Measurements from ENCODE around the gene CERK. TPM values are rescaled to one million over a fixed set of nuclear protein-coding genes. Genes with fewer than 3 reads are reported as not detected.
"Not testable (repeated sequence)": the region's sequence is repeated elsewhere in the genome, so short reads cannot be mapped to it uniquely, and the experiment has no call there.

Gene CERK
- 10 to 100 TPM; 37.4 to 59.9 (median 57.3) TPM for total RNA-seq

GRCh38 chr22:46737976-46738646 lies at the start of gene CERK:
Gene CERK, minus strand, starts transcription at chr22:46738252. Its CDS starts 104 bp downstream, at chr22:46738148.
- H3K4me3 ChIP-seq: peak within 1 kb of the TSS; percentile 66 to 78
- peak; percentile 80 to 85 for DNase-seq
- peaks cover 0 to 17% of the 10 kb centered on the region in 2 donors for H3K4me1 ChIP-seq
- intact Hi-C loops (cut with DNase I; ENCODE audit: low total_unique reads): no loop called here
- H3K36me3 ChIP-seq: no peaks in the 10 kb centered on the region
- H3K27me3 ChIP-seq: no peaks in the 10 kb centered on the region
- peak within 1 kb of the TSS; percentile 92 to 96 for H3K27ac ChIP-seq
- TF ChIP-seq CTCF (IDR thresholded peaks at IDR 0.05) (no peak), POLR2A (IDR thresholded peaks at IDR 0.05) (peak; percentile 26 to 77)
- H3K9me3 ChIP-seq: no peaks in the 10 kb centered on the region

DNA sequence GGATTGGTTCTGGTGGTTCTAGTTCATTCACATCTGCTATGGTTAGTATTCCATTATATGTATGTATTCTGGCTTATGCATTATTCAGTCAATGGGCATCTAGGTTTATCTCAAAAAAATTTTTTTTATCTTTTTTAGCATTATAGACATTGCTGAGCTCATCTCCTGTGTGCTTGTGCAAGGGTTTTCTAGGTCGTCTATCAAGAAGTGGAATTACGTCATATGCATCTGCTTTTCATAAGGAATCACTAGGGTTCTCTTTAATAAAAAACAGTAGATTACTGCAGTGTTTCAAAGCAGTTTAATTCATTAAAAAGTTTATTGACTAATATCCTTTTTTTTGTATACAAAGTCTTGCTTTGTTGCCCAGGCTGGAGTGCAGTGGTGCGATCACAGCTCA lies 45.7 kb upstream of the CERK start:
- intact Hi-C loops (cut with DNase I; ENCODE audit: low total_unique reads): no loop called here
- Histone ChIP-seq H3K36me3 (no peaks in the 10 kb centered on the region), H3K4me1 (no peaks in the 10 kb centered on the region), H3K4me3 (no peak overlapping the region), H3K9me3 (no peaks in the 10 kb centered on the region), H3K27ac (no peak overlapping the region), H3K27me3 (no peaks in the 10 kb centered on the region)
- TF ChIP-seq CTCF (IDR thresholded peaks at IDR 0.05): no peak
- no peak for TF ChIP-seq POLR2A (IDR thresholded peaks at IDR 0.05)
- DNase-seq: no peak

DNA sequence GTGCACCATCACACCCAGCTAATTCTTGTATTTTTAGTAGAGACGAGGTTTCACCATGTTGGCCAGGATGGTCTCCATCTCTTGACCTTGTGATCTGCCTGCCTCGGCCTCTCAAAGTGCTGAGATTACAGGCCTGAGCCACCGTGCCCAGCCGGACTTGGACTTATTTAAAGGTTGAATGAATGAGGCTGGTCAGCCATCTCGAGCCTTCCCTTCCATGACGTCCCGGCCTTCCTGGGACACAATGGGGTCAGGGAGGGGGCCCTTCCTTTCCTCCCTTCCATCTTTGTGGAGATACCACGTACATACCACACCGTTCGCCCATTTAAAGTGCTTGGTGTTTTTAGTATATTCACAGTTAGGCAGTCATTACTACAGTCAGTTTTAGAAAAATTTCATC lies 44.1 kb upstream of the CERK start:
- H3K9me3 ChIP-seq; H3K27me3 ChIP-seq; H3K36me3 ChIP-seq; H3K27ac ChIP-seq; intact Hi-C loops (cut with DNase I; ENCODE audit: low total_unique reads); H3K4me3 ChIP-seq; H3K4me1 ChIP-seq; DNase-seq: not testable (repeated sequence)

DNA sequence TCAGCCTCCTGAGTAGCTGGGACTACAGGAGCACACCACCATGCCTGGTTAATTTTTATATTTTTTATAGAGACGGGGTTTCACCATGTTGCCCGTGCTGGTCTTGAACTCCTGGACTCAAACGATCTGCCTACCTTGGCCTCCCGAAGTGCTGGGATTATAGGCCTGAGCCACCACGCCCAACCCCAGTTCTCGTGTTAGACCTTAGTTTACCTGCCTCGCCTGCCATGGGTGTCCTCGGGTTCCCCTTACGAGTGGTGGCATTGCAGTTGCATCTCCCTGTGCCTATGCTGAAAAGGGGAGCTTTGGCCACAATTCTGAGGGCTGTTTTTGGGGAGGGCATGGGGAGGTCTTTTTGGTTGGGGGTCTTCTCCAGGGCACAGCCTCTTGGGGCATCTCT lies 43.2 kb upstream of the CERK start:
- TF ChIP-seq POLR2A (IDR thresholded peaks at IDR 0.05): no peak
- TF ChIP-seq CTCF (IDR thresholded peaks at IDR 0.05): no peak
- no peak for DNase-seq

DNA sequence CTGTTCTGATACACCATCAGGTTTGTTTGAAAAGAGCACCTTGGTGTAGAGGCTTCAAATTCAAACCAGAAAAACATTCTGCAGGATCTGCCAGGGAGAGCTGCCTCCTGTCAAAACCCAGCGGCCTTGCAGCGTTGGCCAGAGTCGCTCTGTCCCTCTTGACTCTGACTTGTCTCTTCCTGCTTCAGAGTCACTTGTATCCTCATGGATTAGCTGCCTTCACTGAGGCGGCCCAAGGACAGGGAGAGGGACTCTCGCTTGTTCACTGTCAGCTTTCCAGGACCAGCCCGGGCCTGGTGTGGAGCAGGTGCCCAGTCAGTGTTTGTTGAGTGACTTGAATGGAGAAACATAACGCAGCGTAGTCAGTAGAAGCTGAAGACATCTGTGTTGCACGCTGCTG lies 42.4 kb upstream of the CERK start:
- Histone ChIP-seq H3K4me1 (no peaks in the 10 kb centered on the region), H3K27ac (no peak overlapping the region), H3K27me3 (no peaks in the 10 kb centered on the region), H3K36me3 (no peaks in the 10 kb centered on the region), H3K9me3 (no peaks in the 10 kb centered on the region), H3K4me3 (no peak overlapping the region)
- no peak for DNase-seq
- intact Hi-C loops (cut with DNase I; ENCODE audit: low total_unique reads): no loop called here
- TF ChIP-seq CTCF (IDR thresholded peaks at IDR 0.05) (no peak), POLR2A (IDR thresholded peaks at IDR 0.05) (no peak)

More for the DNA sequence above, 43.2 kb upstream of the CERK start:
- H3K4me3 ChIP-seq: no peak overlapping the region
- no peaks in the 10 kb centered on the region for H3K9me3 ChIP-seq
- H3K4me1 ChIP-seq: no peaks in the 10 kb centered on the region
- no peak overlapping the region for H3K27ac ChIP-seq
- H3K27me3 ChIP-seq: no peaks in the 10 kb centered on the region
- no peaks in the 10 kb centered on the region for H3K36me3 ChIP-seq
- intact Hi-C loops (cut with DNase I; ENCODE audit: low total_unique reads): no loop called here
